Measurements from ENCODE around the gene DGKD. TPM values are rescaled to one million over a fixed set of nuclear protein-coding genes. Genes with fewer than 3 reads are reported as not detected.

The DGKD gene
- total RNA-seq, 1 donor from 2014 or later: 44.7 TPM

- peak; percentile 37 for DNase-seq (ENCODE audit: low spot score)
Measured at GRCh38 chr2:233428008-233428407, 73.7 kb downstream of the DGKD start.

GRCh38 chr2:233428438-233428837 is 74.1 kb downstream of the DGKD start:
- DNase-seq (ENCODE audit: low spot score): peak; percentile 13

- peak; percentile 37 for DNase-seq (ENCODE audit: low spot score)
Measured at GRCh38 chr2:233429175-233429897, 75.0 kb downstream of the DGKD start.

GRCh38 chr2:233430081-233430480 is 75.8 kb downstream of the DGKD start:
- DNase-seq (ENCODE audit: low spot score): peak; percentile 22

- DNase-seq (ENCODE audit: low spot score): no peak
Measured at GRCh38 chr2:233430651-233431050, 76.4 kb downstream of the DGKD start.

GRCh38 chr2:233433029-233433428 is 78.7 kb downstream of the DGKD start:
- no peak for DNase-seq (ENCODE audit: low spot score)

- no peak for DNase-seq (ENCODE audit: low spot score)
Measured at GRCh38 chr2:233433794-233434193, 79.5 kb downstream of the DGKD start.

GRCh38 chr2:233434666-233435330 is 80.5 kb downstream of the DGKD start:
- DNase-seq (ENCODE audit: low spot score): no peak

GRCh38 chr2:233435436-233436190 is 81.3 kb downstream of the DGKD start:
- DNase-seq (ENCODE audit: low spot score): no peak

- DNase-seq (ENCODE audit: low spot score): no peak
Measured at GRCh38 chr2:233436191-233436581, 81.9 kb downstream of the DGKD start.

- no peak for DNase-seq (ENCODE audit: low spot score)
Measured at GRCh38 chr2:233436691-233437438, 82.6 kb downstream of the DGKD start.

- no peak for DNase-seq (ENCODE audit: low spot score)
Measured at GRCh38 chr2:233437439-233437955, 83.2 kb downstream of the DGKD start.

GRCh38 chr2:233438573-233439147 is 84.4 kb downstream of the DGKD start:
- DNase-seq (ENCODE audit: low spot score): no peak

- no peak for DNase-seq (ENCODE audit: low spot score)
Measured at GRCh38 chr2:233439191-233439590, 84.9 kb downstream of the DGKD start.

GRCh38 chr2:233440314-233440713 is 86.0 kb downstream of the DGKD start:
- no peak for DNase-seq (ENCODE audit: low spot score)

- DNase-seq (ENCODE audit: low spot score): no peak
Measured at GRCh38 chr2:233440714-233441113, 86.4 kb downstream of the DGKD start.

- DNase-seq (ENCODE audit: low spot score): no peak
Measured at GRCh38 chr2:233441161-233442027, 87.1 kb downstream of the DGKD start.

- DNase-seq (ENCODE audit: low spot score): no peak
Measured at GRCh38 chr2:233442028-233442310, 87.7 kb downstream of the DGKD start.

- peak; percentile 77 for DNase-seq (ENCODE audit: low spot score)
Measured at GRCh38 chr2:233443511-233444183, 89.4 kb downstream of the DGKD start.

- no peak for DNase-seq (ENCODE audit: low spot score)
Measured at GRCh38 chr2:233444501-233444900, 90.2 kb downstream of the DGKD start.

Data from ureter (tissue), 1 donor.